Neutrophil (primary cell): ENCODE measurements around the gene TMEM41B.

Experiments
- H3K27ac ChIP-seq: fragments of 200-600 bp; sonication (generic); 2 replicates; pipeline ENCODE4 v1.5.1; 2016; ENCODE audit warnings: mild to moderate bottlenecking, moderate library complexity
- H3K27me3 ChIP-seq: fragments of 200-600 bp; sonication (generic); 2 replicates; pipeline ENCODE4 v1.6.0; 2016; ENCODE audit warnings: mild to moderate bottlenecking
- H3K36me3 ChIP-seq: fragments of 200-600 bp; sonication (generic); 2 replicates; pipeline ENCODE4 v1.5.1; 2017
- H3K4me1 ChIP-seq, 2 experiments: fragments of 200-600 bp in 1 of 2; sonication (generic) in 1 of 2; 1 replicate in 1 of 2; 2 replicates in 1 of 2; pipeline versions ENCODE4 v1.5.1 to v1.6.1; 2013 to 2016; ENCODE audit warnings: low read depth in 1 of 2, low read length in 1 of 2, mild to moderate bottlenecking in 1 of 2, moderate library complexity in 1 of 2; ENCODE audit not compliant: control insufficient read depth in 1 of 2, insufficient read depth in 1 of 2
- H3K4me3 ChIP-seq, 2 experiments: fragments of 200-600 bp in 1 of 2; sonication (generic) in 1 of 2; 1 replicate in 1 of 2; 2 replicates in 1 of 2; pipeline ENCODE4 v1.5.1; 2013 to 2016; ENCODE audit warnings: low read depth in 1 of 2, low read length in 1 of 2, mild to moderate bottlenecking in 1 of 2, moderate library complexity in 1 of 2
- H3K9me3 ChIP-seq: fragments of 200-600 bp; sonication (generic); 2 replicates; pipeline ENCODE4 v1.5.1; 2016
- TF ChIP-seq, protein P1 (sequence below): fragments of 200-600 bp; sonication (generic); IDR thresholded peaks from 2 replicates; pipeline ENCODE4 v1.5.1; 2016; ENCODE audit warnings: antibody characterized with exemption

TMEM41B gene

DNA sequence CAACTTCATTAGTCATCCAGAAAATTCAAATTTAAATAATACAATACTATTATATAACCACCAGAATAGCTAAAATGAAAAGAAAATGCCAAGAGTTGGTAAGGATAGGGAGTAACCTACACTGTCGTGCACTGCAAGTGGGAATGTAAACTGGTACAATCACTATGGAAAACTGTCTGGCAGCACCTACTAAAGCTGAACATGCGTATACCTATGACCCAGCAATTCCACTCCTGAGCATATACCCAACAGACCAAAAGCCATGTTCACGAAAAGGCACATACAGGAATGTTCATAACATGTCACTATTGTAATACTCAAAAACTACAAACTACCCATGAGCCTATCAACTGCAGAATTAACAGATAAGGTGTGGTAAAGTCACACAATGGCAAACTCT lies 81.9 kb downstream of the TMEM41B start:
- Histone ChIP-seq H3K4me1 (peaks cover 41 to 49% of the 10 kb centered on the region in 2 experiments), H3K9me3 (no peaks in the 10 kb centered on the region), H3K27me3 (no peaks in the 10 kb centered on the region), H3K36me3 (no peaks in the 10 kb centered on the region), H3K4me3 (no peak overlapping the region), H3K27ac (no peak overlapping the region)
- TF ChIP-seq, protein P1, sequence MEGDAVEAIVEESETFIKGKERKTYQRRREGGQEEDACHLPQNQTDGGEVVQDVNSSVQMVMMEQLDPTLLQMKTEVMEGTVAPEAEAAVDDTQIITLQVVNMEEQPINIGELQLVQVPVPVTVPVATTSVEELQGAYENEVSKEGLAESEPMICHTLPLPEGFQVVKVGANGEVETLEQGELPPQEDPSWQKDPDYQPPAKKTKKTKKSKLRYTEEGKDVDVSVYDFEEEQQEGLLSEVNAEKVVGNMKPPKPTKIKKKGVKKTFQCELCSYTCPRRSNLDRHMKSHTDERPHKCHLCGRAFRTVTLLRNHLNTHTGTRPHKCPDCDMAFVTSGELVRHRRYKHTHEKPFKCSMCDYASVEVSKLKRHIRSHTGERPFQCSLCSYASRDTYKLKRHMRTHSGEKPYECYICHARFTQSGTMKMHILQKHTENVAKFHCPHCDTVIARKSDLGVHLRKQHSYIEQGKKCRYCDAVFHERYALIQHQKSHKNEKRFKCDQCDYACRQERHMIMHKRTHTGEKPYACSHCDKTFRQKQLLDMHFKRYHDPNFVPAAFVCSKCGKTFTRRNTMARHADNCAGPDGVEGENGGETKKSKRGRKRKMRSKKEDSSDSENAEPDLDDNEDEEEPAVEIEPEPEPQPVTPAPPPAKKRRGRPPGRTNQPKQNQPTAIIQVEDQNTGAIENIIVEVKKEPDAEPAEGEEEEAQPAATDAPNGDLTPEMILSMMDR = no peak

DNA sequence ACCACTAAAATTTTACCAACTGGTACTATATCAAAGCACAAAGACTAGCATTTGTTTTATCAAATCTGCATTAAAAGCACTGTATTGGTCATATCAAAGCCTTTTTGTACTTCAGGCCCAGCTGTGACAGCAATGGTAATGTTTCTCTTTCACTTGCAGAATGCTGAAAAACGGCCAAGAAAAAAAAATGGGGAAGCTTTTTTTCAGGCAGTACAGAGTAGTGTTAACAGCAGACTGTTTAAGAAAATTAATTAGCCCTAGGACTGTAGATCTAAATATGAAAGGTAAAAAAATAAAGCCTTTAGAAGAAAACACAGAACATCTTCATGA lies 82.6 kb downstream of the TMEM41B start:
- Histone ChIP-seq H3K27ac (peak overlapping the region; percentile 76), H3K27me3 (no peaks in the 10 kb centered on the region), H3K9me3 (no peaks in the 10 kb centered on the region), H3K36me3 (no peaks in the 10 kb centered on the region), H3K4me3 (peak overlapping the region in 1 of 2 experiments; percentile 14), H3K4me1 (peaks cover 36 to 48% of the 10 kb centered on the region in 2 experiments)
- TF ChIP-seq, protein P1 = no peak
